ENCODE data around the gene HLA-DOA.

Gene HLA-DOA

GRCh38 chr6:33008944-33009861, at the start of gene HLA-DOA:
TSS of gene HLA-DOA (minus strand) at chr6:33009591.
- DNase-seq = no peak

DNA sequence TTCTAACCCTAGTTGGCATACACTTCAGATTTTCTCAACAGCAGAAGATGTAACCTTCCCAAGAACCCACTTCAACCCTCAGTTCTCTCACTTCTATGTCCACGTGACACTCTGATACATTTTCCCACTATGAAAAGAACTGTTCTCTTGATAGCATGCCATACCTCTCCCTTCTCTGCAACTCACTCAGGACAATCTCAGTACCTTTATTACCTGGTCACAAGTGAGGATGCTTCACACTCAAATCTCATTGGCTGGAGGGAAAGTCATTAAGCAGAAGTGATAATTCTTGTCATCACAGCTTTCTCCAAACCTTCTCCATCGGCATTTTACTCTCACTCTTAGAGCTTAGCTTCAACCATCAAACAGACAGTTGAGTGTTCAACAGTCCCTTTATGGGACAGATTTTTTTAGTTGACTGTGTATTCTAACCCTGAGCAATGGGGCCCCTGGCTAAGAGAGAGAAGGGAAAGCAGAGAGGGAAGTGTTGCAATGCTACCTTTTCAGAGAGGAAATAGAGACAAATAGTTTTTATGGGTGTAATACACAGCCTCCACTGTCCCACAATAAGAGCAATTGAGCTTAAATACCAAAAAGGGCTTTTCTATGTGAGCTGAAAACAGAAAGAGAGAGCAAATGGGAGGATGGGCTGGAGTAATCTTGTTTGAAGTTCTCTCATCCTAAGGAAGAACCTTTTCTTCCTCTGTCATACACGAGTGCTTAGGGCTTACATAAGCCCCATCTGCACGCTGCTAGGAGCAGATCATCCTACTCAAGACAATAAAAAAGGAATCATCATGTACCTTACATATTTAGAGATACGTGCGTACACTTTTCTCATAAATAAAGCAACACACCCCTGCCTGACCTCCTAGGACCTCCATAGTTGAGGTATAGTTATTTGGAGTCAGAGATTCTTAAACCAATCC, 48.1 kb upstream of the HLA-DOA start:
- no peak for DNase-seq

DNA sequence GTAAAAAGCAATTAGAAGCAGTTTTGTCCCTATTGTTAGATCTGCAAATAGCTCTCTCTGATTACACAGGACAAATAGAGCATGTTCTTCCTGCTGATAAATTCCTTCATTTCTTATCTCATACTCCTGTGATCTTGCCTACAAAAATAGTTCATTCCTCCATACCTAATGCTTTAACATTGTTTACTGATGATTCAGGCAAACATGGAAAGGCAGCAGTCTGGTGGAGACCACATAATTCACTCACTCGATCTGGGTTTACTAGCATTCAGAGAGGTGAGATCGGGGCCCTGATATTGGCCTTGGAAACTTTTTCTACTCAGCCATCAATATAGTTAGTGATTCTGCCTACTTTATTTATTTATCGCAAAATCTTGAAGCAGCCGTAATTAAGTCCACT, 43.8 kb upstream of the HLA-DOA start:
- DNase-seq = no peak

DNA sequence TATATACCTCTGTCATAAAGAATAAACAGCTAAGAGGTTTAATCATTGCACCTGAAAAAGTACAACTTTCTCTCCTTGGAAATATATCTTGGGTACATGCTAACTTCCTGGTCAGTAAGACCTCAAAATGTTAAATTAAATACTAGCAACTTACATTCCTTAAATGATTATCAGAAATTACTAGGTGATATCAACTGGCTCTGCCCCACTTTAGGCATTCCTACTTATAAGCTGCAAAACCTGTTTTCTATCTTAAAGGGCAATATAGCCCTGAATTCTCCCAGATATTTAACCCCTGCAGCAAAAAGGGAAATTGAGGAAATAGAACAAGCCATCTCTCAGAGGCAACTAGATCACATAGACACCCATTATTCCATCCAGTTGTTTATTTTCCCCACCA, 43.2 kb upstream of the HLA-DOA start:
- no peak for DNase-seq

GRCh38 chr6:33050014-33050810, 40.8 kb upstream of the HLA-DOA start:
- DNase-seq = peak; percentile 25 to 28

DNA sequence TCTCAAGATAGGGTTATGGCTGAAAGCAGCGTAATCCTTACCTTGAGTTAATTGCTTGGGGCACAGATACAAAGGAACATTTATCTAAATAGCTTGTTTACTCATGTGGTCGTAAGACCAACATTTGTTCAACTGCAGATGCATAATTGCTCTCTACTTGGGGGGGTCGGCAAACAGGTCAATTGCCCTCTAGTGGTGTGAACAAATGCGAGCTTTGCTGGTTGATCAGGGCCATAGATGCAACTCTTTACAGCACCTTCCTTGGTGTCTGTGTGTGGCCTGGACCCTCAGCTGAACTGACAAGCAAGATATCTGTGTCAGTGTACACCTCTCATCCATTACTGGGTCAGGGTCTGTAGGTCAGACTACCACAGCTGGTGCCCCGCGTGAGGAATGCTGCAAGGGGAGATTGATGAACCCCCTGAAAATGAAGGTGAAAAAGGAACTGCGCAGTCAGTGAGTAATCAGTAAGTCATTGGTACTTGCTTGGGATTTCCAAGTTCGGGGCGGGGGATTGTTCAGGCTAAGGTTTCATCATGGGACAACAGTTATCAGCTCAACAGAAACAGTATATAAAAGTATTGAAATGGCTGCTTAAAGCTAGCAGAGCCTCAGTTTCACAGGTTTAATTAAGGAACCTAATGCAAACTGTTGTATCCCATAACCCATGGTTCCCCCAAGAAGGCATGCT, 40.1 kb upstream of the HLA-DOA start:
- DNase-seq = no peak

DNA sequence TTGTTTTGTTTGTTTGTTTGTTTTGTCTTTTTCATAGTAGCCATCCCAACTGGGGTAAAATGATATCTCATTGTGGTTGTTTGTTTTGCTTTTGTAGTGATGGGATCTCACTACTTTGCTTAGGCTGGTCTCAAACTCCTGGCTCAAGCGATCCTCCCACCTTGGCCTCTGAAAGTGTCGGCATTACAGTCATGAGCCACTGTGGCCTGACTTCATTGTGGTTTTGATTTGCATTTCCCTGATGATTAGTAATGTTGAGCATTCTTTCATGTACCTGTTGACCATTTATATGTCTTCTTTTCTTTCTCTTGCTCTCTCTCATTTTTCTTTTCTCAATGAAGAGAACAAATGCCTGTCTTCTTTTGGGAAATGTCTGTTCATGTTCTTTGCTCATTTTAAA, 30.8 kb upstream of the HLA-DOA start:
- DNase-seq = no peak

- DNase-seq = peak; percentile 78 to 85
These were observed 27.1 kb upstream of the HLA-DOA start for GRCh38 chr6:33036535-33036934.

DNA sequence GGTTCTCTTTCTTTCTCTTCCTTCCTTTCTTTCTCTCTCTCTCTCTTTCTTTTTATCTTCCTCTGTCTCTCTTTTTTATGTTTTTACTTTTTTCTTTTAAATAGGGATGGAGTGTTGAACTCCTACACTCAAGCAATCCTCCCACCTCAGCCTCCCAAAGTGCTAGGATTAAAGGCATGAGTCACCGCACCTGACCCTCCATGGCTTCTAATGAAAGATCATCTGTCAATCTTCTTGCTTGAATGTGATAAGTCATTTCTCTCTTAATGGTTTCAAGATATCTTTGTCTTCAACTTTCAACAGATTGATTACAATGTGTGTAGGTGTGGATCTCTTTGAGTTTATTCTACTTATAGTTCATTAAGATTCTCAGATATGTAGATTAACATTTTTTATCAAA, 25.2 kb upstream of the HLA-DOA start:
- no peak for DNase-seq

DNA sequence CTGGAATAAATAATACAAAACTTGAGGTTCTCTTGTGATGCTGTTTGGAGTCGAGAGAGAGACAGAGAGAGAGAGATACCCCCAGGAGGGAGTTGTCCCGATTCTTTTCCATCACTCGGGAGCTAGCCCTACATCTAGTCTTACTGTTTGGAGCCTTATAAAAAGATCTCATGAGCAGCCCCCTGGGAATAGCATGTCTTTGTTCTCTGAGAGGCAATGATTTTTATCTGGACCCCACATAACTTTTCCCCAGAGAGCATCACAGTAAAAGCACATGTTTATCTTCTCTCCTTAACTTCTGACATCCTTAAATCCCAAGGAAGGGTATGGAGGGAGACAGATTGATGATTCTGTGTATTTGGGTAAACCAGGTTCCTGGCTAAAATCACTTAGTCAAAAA, 20.9 kb upstream of the HLA-DOA start:
- no peak for DNase-seq

GRCh38 chr6:33029328-33030184, 20.2 kb upstream of the HLA-DOA start:
- DNase-seq = peak; percentile 95 to 100

GRCh38 chr6:33028220-33028849, 18.9 kb upstream of the HLA-DOA start:
- peak; percentile 47 to 48 for DNase-seq

DNA sequence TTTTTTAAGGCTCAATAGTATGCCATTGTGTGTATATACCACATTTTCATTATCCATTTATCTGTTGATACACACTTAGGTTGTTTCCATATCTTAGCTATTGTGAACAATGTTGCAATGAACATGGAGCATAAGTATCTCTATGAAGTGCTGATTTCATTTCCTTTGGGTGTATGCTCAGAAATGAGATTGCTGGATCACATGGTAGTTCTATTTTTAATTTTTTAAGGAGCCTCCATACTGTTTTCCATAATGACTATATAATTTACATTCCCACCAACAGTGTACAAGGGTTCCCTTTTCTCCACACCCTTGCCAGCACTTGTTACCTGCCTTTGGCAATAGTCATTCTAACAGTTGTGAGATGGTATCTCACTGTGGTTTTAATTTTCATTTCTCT, 15.1 kb upstream of the HLA-DOA start:
- no peak for DNase-seq

DNA sequence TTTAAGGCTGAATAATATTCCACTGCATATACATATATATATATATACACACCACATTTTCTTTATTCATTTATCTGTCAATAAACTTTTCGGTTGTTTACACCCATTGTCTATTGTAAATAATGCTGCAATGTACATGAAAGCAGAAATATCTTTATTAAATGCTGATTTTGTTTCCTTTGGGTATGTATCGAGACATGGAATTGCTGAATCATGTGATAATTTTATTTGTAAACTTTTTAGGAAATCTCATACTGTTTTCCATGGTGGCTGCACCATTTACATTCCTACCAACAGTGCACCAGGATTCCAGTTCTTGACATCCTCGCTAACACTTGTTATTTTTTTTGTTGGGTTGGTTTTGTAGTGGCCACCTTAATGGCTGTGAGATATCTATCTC, 14.1 kb upstream of the HLA-DOA start:
- DNase-seq = no peak

GRCh38 chr6:33021917-33022316, 12.5 kb upstream of the HLA-DOA start:
- no peak for DNase-seq

GRCh38 chr6:33019372-33019771, 10.0 kb upstream of the HLA-DOA start:
- no peak for DNase-seq

GRCh38 chr6:33018904-33019303, 9.5 kb upstream of the HLA-DOA start:
- peak; percentile 96 to 97 for DNase-seq

DNA sequence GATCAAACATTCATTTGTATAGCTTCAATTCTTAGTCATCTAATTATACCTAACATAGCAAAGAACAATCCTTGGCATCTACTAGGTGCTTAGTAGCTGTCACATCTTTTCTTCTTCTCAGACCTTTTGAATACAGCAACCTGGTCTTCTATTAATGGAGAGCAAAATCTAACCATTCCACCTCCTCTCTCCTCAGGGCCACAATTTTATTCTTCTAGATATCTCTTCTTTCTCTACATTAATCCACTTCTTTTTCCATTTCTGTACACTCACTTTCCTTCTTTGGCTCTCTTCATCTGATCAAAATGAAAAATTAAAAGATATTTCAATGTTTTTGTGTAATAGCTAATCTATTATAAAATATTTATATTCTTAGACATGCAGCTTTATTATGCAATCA, 9.0 kb upstream of the HLA-DOA start:
- no peak for DNase-seq

GRCh38 chr6:33017694-33018353, 8.4 kb upstream of the HLA-DOA start:
- peak; percentile 83 to 88 for DNase-seq

DNA sequence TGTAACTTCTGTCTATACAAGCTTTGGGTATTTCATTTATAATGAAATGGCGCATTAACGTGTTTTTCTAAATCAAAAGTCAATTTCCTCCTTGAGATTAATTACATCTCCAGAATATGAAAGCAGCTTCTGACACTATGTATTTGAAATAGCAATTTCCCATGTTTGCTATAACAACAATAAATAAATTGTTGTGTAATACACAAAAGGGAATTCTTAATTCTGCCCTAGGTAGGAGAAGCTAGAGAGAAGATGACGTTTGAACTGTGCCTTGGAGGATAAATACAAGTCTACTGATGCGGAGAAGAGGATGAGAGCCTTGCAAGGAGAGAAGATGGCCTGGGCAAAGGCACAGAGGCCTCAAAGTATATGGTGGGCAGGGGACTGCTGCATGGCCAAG, 7.6 kb upstream of the HLA-DOA start:
- DNase-seq = no peak

Measured in inflammatory macrophage treated with lipopolysaccharide for 1 hour (primary cell).